SK-N-SH treated with all-trans-retinoic acid at 6 μM for 48 hours (cell line): ENCODE measurements around the gene TAS2R60.

ENCODE experiments used
- ATAC-seq: fragments of 200-7000 bp; cut with Tn5 transposase; 3 replicates; pipeline ENCODE4 v1.9.1; 2020; ENCODE audit warnings: mild to moderate bottlenecking, moderate library complexity
- BACH2 ChIP-seq: fragments of 250-450 bp; sonication (Bioruptor Pico); IDR thresholded peaks from 2 replicates; pipeline ENCODE4 v1.9.0; 2021; ENCODE audit warnings: mild to moderate bottlenecking, borderline replicate concordance
- CSDC2 ChIP-seq: fragments of 250-450 bp; sonication (Bioruptor Pico); IDR thresholded peaks from 2 replicates; pipeline ENCODE4 v1.5.0; 2020; ENCODE audit warnings: mild to moderate bottlenecking, moderate library complexity
- PPARA ChIP-seq: fragments of 250-450 bp; sonication (Bioruptor Pico); IDR thresholded peaks from 2 replicates; pipeline ENCODE4 v1.5.0; 2020; ENCODE audit warnings: mild to moderate bottlenecking, borderline replicate concordance
- RARB ChIP-seq: fragments of 250-450 bp; sonication (Bioruptor Pico); IDR thresholded peaks from 2 replicates; pipeline ENCODE4 v1.8.0; 2021; ENCODE audit warnings: mild to moderate bottlenecking, moderate library complexity
- ZC3H10 ChIP-seq: fragments of 250-450 bp; sonication (Bioruptor Pico); IDR thresholded peaks from 2 replicates; pipeline ENCODE4 v1.5.1; 2021; ENCODE audit warnings: mild to moderate bottlenecking, moderate library complexity
- ZFP3 ChIP-seq: fragments of 250-450 bp; sonication (Bioruptor Pico); IDR thresholded peaks from 2 replicates; pipeline ENCODE4 v1.5.0; 2020; ENCODE audit warnings: mild to moderate bottlenecking, moderate library complexity
- ZNF565 ChIP-seq: fragments of 450-650 bp; formaldehyde crosslinking; conservative IDR thresholded peaks from 2 replicates; pipeline ENCODE4 v1.5.0; 2020; ENCODE audit warnings: low read depth, mild to moderate bottlenecking, moderate library complexity

Gene TAS2R60

GRCh38 chr7:143492799-143493739, 49.8 kb downstream of the TAS2R60 start:
- TF ChIP-seq ZC3H10 (0 out of 2 replicates have a peak, but pooled peaks have one; percentile 14), CSDC2 (CRISPR knock-in tag) (peak; percentile 55; the same call in 1 of the 2 replicates), ZFP3 (no peak; the same call in none of the 2 replicates), RARB (CRISPR knock-in tag) (no peak)
- ATAC-seq: peak; percentile 13; the same call in 2 of the 3 replicates

- TF ChIP-seq ZNF565 (CRISPR knock-in tag): no peak
- TF ChIP-seq CSDC2 (CRISPR knock-in tag): no peak
- no peak for TF ChIP-seq BACH2 (CRISPR knock-in tag)
- no peak for TF ChIP-seq PPARA (CRISPR knock-in tag)
- ATAC-seq: no peak
Observed at GRCh38 chr7:143493751-143494150, 50.5 kb downstream of the TAS2R60 start.
